GM18870 (cell line): ENCODE measurements around the gene FZD8.

Experiments used
- ATAC-seq: cut with Tn5 transposase; IDR thresholded peaks from one replicate; pipeline ENCODE4 v1.9.1; 2021; ENCODE audit warnings: moderate library complexity; ENCODE audit not compliant: unreplicated experiment

The FZD8 gene

GRCh38 chr10:35606430-35606829, 35.7 kb downstream of the FZD8 start:
- no peak for ATAC-seq

GRCh38 chr10:35605191-35605590, 36.9 kb downstream of the FZD8 start, which contains the start of gene GJD4:
Gene GJD4 (plus strand): TSS chr10:35605341. CDS start chr10:35605568, 227 bp downstream.
- ATAC-seq: no peak

DNA sequence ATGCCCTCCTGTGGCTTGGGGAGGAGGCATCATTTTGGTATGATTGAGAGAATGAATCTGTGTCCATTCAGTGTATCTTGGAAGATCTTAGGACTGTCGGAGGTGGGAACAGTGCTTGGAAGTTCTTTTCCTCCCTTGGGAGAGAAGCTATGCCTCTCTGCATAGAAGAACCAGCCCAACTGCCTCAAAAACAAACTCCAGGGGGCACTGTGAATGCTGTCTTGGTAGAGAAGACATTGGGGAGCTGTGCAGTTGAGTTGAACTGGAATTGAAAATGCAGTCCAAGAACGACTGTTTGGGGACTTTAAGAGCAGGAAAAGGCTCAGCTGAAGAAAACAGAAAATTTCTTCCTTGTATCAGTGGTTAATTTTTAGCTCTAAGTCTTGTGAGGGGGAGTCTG, 41.9 kb downstream of the FZD8 start:
- no peak for ATAC-seq

- no peak for ATAC-seq
Measured at GRCh38 chr10:35598379-35598778, 43.7 kb downstream of the FZD8 start.

GRCh38 chr10:35595106-35595505, 47.0 kb downstream of the FZD8 start:
- no peak for ATAC-seq

DNA sequence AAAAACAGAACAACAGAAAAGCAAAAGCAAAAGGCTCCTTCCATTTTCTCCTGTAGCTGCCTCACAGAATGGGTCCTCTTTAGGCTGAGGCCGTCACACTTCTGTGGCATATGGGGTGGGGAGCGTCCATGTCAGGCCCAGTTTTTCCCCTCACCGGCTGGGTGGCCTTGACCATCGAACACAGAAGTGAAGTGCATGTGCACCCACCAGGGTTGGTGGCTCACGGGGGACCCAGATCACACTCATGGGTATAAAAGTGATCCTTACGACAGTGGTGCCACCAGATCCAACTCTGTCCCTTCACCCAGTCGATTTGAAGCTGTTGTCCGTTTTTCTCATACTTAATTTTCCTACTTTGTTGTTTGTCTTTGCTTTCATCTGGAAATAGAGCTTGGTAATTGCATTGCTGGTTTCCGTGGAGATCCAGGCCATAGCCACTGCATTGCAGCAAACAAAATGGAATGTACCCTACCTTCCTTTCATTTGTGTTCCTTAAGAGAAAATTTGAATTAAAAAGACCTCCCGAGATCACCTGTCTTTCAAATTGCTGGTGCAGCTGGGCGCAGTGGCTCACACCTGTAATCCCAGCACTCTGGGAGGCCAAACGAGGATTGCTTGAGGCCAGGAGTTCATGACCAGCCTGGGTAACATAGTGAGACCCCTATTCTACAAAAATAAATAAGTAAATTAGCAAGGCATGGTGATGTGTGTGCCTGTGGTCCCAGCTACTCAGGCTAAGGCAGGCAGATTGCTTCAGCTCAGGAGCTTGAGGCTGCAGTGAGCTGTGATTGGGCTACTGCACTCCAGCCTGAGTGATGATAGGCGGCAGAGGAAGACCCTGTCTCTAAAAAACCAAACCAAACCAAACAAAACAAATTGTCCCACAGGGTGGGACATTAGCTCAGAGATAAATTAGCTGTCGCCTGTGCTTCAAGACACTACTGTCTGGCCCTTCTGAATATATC, 47.7 kb downstream of the FZD8 start:
- no peak for ATAC-seq

- no peak for ATAC-seq
Measured at GRCh38 chr10:35592441-35592840, 49.7 kb downstream of the FZD8 start.

DNA sequence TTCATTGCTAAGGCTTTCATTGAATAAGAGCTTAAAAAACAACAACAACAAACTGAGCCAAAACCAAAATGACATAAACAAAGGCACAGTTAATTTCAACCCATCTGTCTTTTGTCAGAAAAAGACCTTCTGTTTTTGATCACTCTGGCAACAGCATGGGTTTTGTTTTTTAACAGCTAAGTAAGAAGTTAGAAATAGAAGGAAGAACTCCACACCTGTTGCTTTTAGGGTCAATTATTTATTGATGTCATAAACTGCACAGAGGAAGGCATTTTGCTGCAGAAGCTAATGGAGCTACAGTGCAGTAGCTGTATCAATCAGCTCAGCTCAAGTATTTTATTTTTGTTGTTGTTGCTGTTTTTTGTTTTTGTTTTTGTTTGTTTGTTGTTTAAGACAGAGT, 53.3 kb downstream of the FZD8 start:
- ATAC-seq: no peak
